SU-DHL-6 (cell line): ENCODE measurements around the gene AGPAT3.

Experiments
- H2AFZ ChIP-seq: fragments of 200-600 bp; sonication (generic); 2 replicates; pipeline ENCODE4 v1.6.1; 2014; ENCODE audit warnings: low read depth, mild to moderate bottlenecking, moderate library complexity, mixed read lengths, antibody characterized with exemption, low read length; ENCODE audit not compliant: severe bottlenecking
- H3F3A ChIP-seq: fragments of 200-600 bp; shearing (Covaris generic); 2 replicates; pipeline ENCODE4 v1.6.0; 2016; ENCODE audit warnings: antibody characterized with exemption, mild to moderate bottlenecking; ENCODE audit not compliant: insufficient read depth
- H3K27ac ChIP-seq: fragments of 200-600 bp; sonication (generic); 2 replicates; pipeline ENCODE4 v1.5.1; 2016; ENCODE audit warnings: low read depth, mild to moderate bottlenecking, low read length, moderate library complexity, mixed read lengths
- H3K27me3 ChIP-seq: fragments of 200-600 bp; sonication (generic), shearing (Covaris generic); 2 replicates; pipeline ENCODE4 v1.6.0; 2014; ENCODE audit warnings: mild to moderate bottlenecking, low read length
- H3K36me3 ChIP-seq: fragments of 200-600 bp; sonication (generic); 2 replicates; pipeline ENCODE4 v1.6.1; 2014; ENCODE audit warnings: mild to moderate bottlenecking, low read length, mixed read lengths
- H3K4me2 ChIP-seq: fragments of 300-600, 200-600 bp; shearing (Covaris generic), sonication (generic); 2 replicates; pipeline ENCODE4 v1.6.0; 2014; ENCODE audit warnings: low read length, low read depth, mild to moderate bottlenecking; ENCODE audit not compliant: poor library complexity, severe bottlenecking
- H3K4me3 ChIP-seq: fragments of 200-600 bp; sonication (generic); 2 replicates; pipeline ENCODE4 v1.5.1; 2014; ENCODE audit warnings: antibody characterized with exemption, low read length, mild to moderate bottlenecking, mixed read lengths; ENCODE audit not compliant: insufficient read depth, poor library complexity, severe bottlenecking
- H3K79me2 ChIP-seq: fragments of 200-600 bp; sonication (generic); 2 replicates; pipeline ENCODE4 v1.6.1; 2014; ENCODE audit warnings: mild to moderate bottlenecking, low read length, moderate library complexity; ENCODE audit not compliant: insufficient read depth
- H3K9ac ChIP-seq: fragments of 200-600 bp; sonication (generic); 2 replicates; pipeline ENCODE4 v1.7.0; 2014; ENCODE audit warnings: mild to moderate bottlenecking, low read length
- H3K9me2 ChIP-seq: fragments of 200-600 bp; sonication (generic); replicated peaks from 2 replicates; pipeline ENCODE4 v1.6.1; 2014; ENCODE audit warnings: low read length; ENCODE audit not compliant: insufficient read depth
- H3K9me3 ChIP-seq: fragments of 200-600 bp; sonication (generic); 2 replicates; pipeline ENCODE4 v1.6.1; 2014; ENCODE audit warnings: low read length, mixed read lengths; ENCODE audit not compliant: insufficient read depth
- H4K20me1 ChIP-seq: fragments of 200-600 bp; sonication (generic); 2 replicates; pipeline ENCODE4 v1.6.1; 2014; ENCODE audit warnings: low read depth, mild to moderate bottlenecking, antibody characterized with exemption, low read length, moderate library complexity, mixed read lengths
- EZH2phosphoT487 ChIP-seq: fragments of 200-600 bp; sonication (generic), shearing (Covaris generic); conservative IDR thresholded peaks from 2 replicates; pipeline ENCODE4 v1.6.1; 2018; ENCODE audit warnings: mild to moderate bottlenecking, antibody characterized with exemption, low read length, moderate library complexity, mixed read lengths
- TF ChIP-seq, protein P1 (sequence below): fragments of 200-600 bp; sonication (generic); IDR thresholded peaks from one replicate; pipeline ENCODE4 v1.5.1; 2017; ENCODE audit warnings: antibody characterized with exemption, mild to moderate bottlenecking, low read length, moderate library complexity; ENCODE audit not compliant: insufficient read depth, poor library complexity, severe bottlenecking

AGPAT3 gene

DNA sequence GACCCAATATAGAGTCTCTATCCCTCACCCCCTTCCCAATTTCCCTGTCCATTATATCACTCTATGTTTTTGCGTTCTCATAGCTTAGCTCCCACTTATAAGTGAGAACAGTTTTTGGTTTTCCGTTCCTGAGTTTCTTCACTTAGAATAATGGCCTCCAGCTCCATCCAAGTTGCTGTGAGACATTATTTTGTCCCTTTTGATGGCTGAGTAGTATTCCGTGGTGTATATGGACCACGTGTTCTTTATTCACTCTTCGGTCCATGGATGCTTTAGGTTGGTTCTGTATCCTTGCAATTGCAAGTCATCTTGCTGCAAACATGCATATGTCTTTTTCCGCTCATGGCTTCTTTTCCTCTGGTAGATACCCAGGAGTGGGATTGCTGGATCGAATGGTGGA is 54.3 kb downstream of the AGPAT3 start:
- Histone ChIP-seq H3K4me2 (no peak overlapping the region), H3K9ac (no peak overlapping the region), H4K20me1 (no peaks in the 10 kb centered on the region), H3K9me3 (no peaks in the 10 kb centered on the region), H2AFZ (no peak overlapping the region), H3K27ac (no peak overlapping the region), H3K27me3 (no peaks in the 10 kb centered on the region), H3K9me2 (no peaks in the 10 kb centered on the region), H3K4me3 (no peak overlapping the region), H3K79me2 (no peaks in the 10 kb centered on the region), H3K36me3 (no peaks in the 10 kb centered on the region), H3F3A (no peaks in the 10 kb centered on the region)
- TF ChIP-seq, protein P1, sequence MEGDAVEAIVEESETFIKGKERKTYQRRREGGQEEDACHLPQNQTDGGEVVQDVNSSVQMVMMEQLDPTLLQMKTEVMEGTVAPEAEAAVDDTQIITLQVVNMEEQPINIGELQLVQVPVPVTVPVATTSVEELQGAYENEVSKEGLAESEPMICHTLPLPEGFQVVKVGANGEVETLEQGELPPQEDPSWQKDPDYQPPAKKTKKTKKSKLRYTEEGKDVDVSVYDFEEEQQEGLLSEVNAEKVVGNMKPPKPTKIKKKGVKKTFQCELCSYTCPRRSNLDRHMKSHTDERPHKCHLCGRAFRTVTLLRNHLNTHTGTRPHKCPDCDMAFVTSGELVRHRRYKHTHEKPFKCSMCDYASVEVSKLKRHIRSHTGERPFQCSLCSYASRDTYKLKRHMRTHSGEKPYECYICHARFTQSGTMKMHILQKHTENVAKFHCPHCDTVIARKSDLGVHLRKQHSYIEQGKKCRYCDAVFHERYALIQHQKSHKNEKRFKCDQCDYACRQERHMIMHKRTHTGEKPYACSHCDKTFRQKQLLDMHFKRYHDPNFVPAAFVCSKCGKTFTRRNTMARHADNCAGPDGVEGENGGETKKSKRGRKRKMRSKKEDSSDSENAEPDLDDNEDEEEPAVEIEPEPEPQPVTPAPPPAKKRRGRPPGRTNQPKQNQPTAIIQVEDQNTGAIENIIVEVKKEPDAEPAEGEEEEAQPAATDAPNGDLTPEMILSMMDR: no peak
- no peak for TF ChIP-seq EZH2phosphoT487

DNA sequence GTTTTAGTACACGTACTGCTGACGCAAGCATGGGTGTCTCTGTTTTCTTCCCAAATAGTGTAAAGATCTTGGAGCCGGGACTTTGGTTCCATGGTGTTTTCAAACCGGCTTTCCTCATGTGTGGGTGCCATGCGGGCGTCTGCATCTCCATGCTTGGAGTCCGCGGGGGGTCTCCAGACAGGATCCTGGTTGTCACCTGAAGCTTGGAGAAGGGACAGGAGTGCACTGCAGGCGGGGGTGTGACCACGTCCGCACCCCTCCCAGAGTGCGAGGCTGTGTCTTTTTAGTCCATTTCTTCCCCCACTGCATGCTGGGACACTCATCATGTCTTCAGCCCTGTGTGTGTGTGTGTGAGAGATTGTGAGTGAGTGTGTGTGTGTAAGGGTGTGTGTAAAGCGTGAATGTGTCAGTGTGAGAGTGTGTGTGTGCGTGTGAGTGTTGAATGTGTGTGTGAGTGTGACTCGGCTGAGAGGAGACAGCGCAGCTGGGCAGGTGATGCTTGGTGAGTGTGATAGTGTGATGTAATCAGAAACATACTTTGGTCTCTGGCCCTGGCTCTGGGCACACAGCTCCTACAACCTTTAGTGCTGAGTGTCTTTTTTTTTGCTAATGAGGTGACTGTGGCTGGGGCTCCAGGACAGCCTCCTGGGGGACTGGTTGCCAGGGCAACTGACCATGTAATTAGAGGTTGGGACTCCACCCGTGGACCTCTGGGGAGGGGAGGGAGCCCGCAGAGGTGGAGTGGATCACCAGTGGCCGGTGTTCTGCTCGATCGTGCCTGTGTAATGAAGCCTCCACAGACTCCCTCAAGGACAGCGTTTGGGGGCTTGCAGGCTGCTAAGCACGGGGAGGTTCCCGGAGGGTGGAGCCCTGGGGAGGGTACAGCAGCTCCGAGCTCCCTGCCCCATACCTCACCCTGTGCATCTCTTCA is 55.1 kb downstream of the AGPAT3 start:
- Histone ChIP-seq H3K27me3 (no peaks in the 10 kb centered on the region), H3K9me3 (no peaks in the 10 kb centered on the region), H3K9ac (no peak overlapping the region), H3K27ac (no peak overlapping the region), H2AFZ (no peak overlapping the region), H3K4me2 (no peak overlapping the region), H3K9me2 (no peaks in the 10 kb centered on the region), H3F3A (no peaks in the 10 kb centered on the region), H3K79me2 (no peaks in the 10 kb centered on the region), H4K20me1 (no peaks in the 10 kb centered on the region), H3K4me3 (no peak overlapping the region), H3K36me3 (no peaks in the 10 kb centered on the region)
- TF ChIP-seq, protein P1: no peak
- TF ChIP-seq EZH2phosphoT487: no peak

DNA sequence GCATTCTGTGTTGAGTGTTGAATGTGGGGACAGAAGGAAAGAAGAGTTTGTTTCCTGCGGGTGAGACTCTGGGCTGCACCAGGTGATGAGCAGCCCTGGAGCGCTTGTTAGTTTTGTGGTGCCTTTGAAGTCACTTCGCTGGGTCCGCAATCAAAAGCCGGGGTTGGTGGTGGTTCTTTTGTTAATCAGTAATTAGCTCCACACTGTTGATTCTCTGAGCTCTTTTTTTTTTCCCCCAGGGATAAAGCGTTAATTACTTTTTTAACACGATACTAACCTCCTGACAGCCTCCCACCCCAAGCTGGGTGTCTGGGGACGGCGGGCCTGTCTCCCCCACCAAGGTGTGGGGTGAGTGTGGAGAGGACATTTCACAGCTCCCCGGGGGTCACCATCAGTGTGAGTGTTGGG is 56.6 kb downstream of the AGPAT3 start:
- Histone ChIP-seq H3F3A (no peaks in the 10 kb centered on the region), H3K9me3 (no peaks in the 10 kb centered on the region), H2AFZ (no peak overlapping the region), H3K27me3 (no peaks in the 10 kb centered on the region), H3K4me2 (no peak overlapping the region), H3K9ac (no peak overlapping the region), H3K36me3 (no peaks in the 10 kb centered on the region), H3K9me2 (no peaks in the 10 kb centered on the region), H4K20me1 (no peaks in the 10 kb centered on the region), H3K4me3 (no peak overlapping the region), H3K27ac (no peak overlapping the region), H3K79me2 (no peaks in the 10 kb centered on the region)
- TF ChIP-seq, protein P1: no peak
- TF ChIP-seq EZH2phosphoT487: no peak
